Right lobe of liver (tissue), 6 donors: ENCODE data around the gene KCNJ11. TPM values are rescaled to one million over a fixed set of nuclear protein-coding genes. Genes with fewer than 3 reads are reported as not detected.

Source experiments
- ATAC-seq, 4 donors: fragments of 200-7000 bp; cut with Tn5 transposase; one replicate each; pipeline ENCODE4 v1.9.1; 2020; ENCODE audit warnings: mild to moderate bottlenecking in 4 of 4, moderate library complexity in 4 of 4
- DNase-seq, 3 donors: peaks; one replicate each; pipeline ENCODE4 v3.0.0-alpha.2; 2020
- H3K27ac ChIP-seq, 3 donors: fragments of 200-600 bp; one replicate each; pipeline ENCODE4 v1.8.0; 2022
- H3K27me3 ChIP-seq, 2 donors: fragments of 200-600 bp; one replicate each; pipeline ENCODE4 v1.8.0; 2022
- H3K36me3 ChIP-seq, 4 donors: fragments of 200-600 bp; sonication (generic) in 1 of 4; one replicate each; pipeline versions ENCODE4 v1.5.1 to v1.8.0; 2017 to 2022; ENCODE audit warnings: control low read depth in 1 of 4
- H3K4me1 ChIP-seq, 4 donors: fragments of 200-600 bp; sonication (generic) in 1 of 4; one replicate each; pipeline versions ENCODE4 v1.5.1 to v1.8.0; 2017 to 2022; ENCODE audit warnings: control low read depth in 1 of 4
- H3K4me3 ChIP-seq, 3 donors: fragments of 200-600 bp; one replicate each; pipeline ENCODE4 v1.8.0; 2022
- H3K9me3 ChIP-seq, 4 donors: fragments of 200-600 bp; sonication (generic) in 1 of 4; one replicate each; pipeline versions ENCODE4 v1.5.1 to v1.8.0; 2017 to 2022; ENCODE audit warnings: control low read depth in 1 of 4
- POLR2A ChIP-seq: fragments of 450-650 bp; IDR thresholded peaks from one replicate; pipeline ENCODE4 v1.6.1; 2017; ENCODE audit warnings: antibody characterized with exemption, mild to moderate bottlenecking
- WGBS: methylation state at CpG from one replicate; pipeline ENCODE4 v1.1.6; 2018; ENCODE audit warnings: low coverage, low lambda C conversion rate; ENCODE audit not compliant: insufficient coverage; ENCODE audit errors: missing lambda C conversion rate; 5-methylcytosine and 5-hydroxymethylcytosine counted together
- intact Hi-C, 2 donors: fragments of 100-400 bp; cut with DNase I; formaldehyde crosslinking; loops; one replicate each; pipeline versions ENCODE4 v1.11.2 to v1.14.1; 2022
- total RNA-seq, 6 experiments: library from RNA; depleted of rRNA in 2 of 6; stranded (reverse); fragments of >200 nt in 2 of 6; fragmentation: NEBNext Ultra II Directional in 3 of 6; extraction: Animal tissue kit (Norgen Biotek cat#: 25700) in 3 of 6; gene quantifications; one replicate each; pipeline versions ENCODE4 v1.1.0 to v1.2.4, GENCODE V29; 2016 to 2023
- TF ChIP-seq, protein P1 (sequence below), 4 donors: fragments of 200-600 bp in 3 of 4; fragments of 450-650 bp in 1 of 4; IDR thresholded peaks; one replicate each; pipeline versions ENCODE4 v1.5.1 to v1.8.0; 2016 to 2022; ENCODE audit warnings: antibody characterized with exemption in 4 of 4, mild to moderate bottlenecking in 2 of 4
- donor health status: DM: no; HTN: yes; CAD: no.
- donor health status: DM: no; HTN: no; CAD: no.
- donor health status: DM: no; HTN: no; CAD: no.
- donor health status: DM: no; HTN: yes; CAD: no.
- donor health status: DM: no; HTN: yes; CAD: no.

The KCNJ11 gene
- total RNA-seq, 6 experiments from 2014 or later, result 0.93 to 3.7 (median 2.0) TPM

GRCh38 chr11:17352950-17353820, 35.3 kb downstream of the KCNJ11 start:
- peak overlapping the region; percentile 41 to 69 (median 46) for H3K27ac ChIP-seq
- H3K4me1 ChIP-seq, result peaks cover 0 to 31% (median 3%) of the 10 kb centered on the region in 4 donors
- H3K4me3 ChIP-seq, result peak overlapping the region; percentile 43 to 65 (median 53)
- H3K36me3 ChIP-seq, result no peaks in the 10 kb centered on the region
- ATAC-seq (peak; percentile 69 to 80 (median 76)), DNase-seq (peak; percentile 69 to 81 (median 76))
- no peaks in the 10 kb centered on the region for H3K27me3 ChIP-seq
- H3K9me3 ChIP-seq, result no peaks in the 10 kb centered on the region
- intact Hi-C loops, result no loop called here
- peak; percentile 34 for TF ChIP-seq POLR2A
- TF ChIP-seq, protein P1, sequence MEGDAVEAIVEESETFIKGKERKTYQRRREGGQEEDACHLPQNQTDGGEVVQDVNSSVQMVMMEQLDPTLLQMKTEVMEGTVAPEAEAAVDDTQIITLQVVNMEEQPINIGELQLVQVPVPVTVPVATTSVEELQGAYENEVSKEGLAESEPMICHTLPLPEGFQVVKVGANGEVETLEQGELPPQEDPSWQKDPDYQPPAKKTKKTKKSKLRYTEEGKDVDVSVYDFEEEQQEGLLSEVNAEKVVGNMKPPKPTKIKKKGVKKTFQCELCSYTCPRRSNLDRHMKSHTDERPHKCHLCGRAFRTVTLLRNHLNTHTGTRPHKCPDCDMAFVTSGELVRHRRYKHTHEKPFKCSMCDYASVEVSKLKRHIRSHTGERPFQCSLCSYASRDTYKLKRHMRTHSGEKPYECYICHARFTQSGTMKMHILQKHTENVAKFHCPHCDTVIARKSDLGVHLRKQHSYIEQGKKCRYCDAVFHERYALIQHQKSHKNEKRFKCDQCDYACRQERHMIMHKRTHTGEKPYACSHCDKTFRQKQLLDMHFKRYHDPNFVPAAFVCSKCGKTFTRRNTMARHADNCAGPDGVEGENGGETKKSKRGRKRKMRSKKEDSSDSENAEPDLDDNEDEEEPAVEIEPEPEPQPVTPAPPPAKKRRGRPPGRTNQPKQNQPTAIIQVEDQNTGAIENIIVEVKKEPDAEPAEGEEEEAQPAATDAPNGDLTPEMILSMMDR (IDR thresholded peaks at IDR 0.05), result peak in 1 of 4 donors; percentile 6
- WGBS, result under 1% methylated on average over 39 of the region's 69 CpGs

GRCh38 chr11:17351510-17352176, 36.8 kb downstream of the KCNJ11 start, which contains the start of gene NCR3LG1:
Gene NCR3LG1, plus strand, starts transcription at chr11:17351800. Its CDS starts 170 bp downstream, at chr11:17351970.
- peak within 1 kb of the TSS; percentile 40 to 65 (median 43) for H3K4me3 ChIP-seq
- ATAC-seq, result peak; percentile 69 to 80 (median 76)
- intact Hi-C loops, result no loop called here
- no peaks in the 10 kb centered on the region for H3K36me3 ChIP-seq
- 4% methylated on average over 11 of the region's 61 CpGs for WGBS
- no peaks in the 10 kb centered on the region for H3K9me3 ChIP-seq
- DNase-seq, result peak; percentile 72 to 81 (median 73)
- no peaks in the 10 kb centered on the region for H3K27me3 ChIP-seq
- no peak for TF ChIP-seq POLR2A
- TF ChIP-seq, protein P1 (IDR thresholded peaks at IDR 0.05), result no peak
- H3K4me1 ChIP-seq, result peaks cover 0 to 31% (median 3%) of the 10 kb centered on the region in 4 donors
- H3K27ac ChIP-seq, result no peak within 1 kb of the TSS

- TF ChIP-seq, protein P1 (IDR thresholded peaks at IDR 0.05), result peak in 1 of 4 donors; percentile 5
- no peak for TF ChIP-seq POLR2A
- intact Hi-C loops, result no loop called here
- no peak overlapping the region for H3K27ac ChIP-seq
- no peaks in the 10 kb centered on the region for H3K27me3 ChIP-seq
- no peaks in the 10 kb centered on the region for H3K36me3 ChIP-seq
- ATAC-seq, result no peak
- peaks cover 0 to 31% (median 3%) of the 10 kb centered on the region in 4 donors for H3K4me1 ChIP-seq
- 16% methylated on average over 12 of the region's 12 CpGs for WGBS
- H3K4me3 ChIP-seq, result peak overlapping the region; percentile 40 to 65 (median 43)
- no peaks in the 10 kb centered on the region for H3K9me3 ChIP-seq
- DNase-seq, result no peak
Observed at GRCh38 chr11:17351172-17351509, 37.3 kb downstream of the KCNJ11 start.

DNA sequence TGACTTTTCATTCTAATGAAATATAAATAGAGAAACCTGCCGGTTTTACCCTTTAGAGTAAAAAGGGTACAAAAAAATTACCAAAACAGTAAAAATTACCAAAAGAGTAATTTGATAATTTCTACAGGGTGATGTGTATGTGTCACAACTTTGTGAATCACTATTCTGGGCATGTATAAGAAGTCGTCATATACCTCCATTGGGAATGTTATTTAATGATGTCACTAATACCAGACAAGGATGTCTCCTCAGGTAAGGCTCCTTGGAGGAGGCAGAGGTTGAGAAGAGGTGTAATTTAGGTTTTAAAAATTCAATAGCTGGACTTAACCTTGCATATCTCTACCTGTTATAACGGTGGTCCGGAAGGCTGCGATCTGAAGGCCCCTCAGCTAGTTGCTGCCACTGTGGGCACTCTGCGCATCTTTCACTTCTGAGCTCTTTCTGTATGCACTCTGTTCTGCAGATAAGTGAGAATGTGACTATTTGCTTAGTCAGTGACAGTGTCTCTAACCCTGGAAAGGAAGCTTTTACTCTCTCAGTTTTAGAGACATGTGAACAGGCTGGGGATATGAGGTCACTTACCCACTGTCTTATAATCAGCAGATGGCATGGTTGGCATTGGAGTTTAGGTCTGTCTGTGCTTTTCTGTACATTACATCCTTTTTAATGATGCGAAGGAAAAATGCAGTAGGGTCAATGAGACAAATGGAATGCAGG, 37.8 kb downstream of the KCNJ11 start:
- H3K4me1 ChIP-seq, result peaks cover 0 to 31% (median 3%) of the 10 kb centered on the region in 4 donors
- ATAC-seq, result no peak

More for the DNA sequence above, 37.8 kb downstream of the KCNJ11 start:
- DNase-seq, result no peak
- 96% methylated on average over 7 of the region's 7 CpGs for WGBS
- Histone ChIP-seq H3K9me3 (no peaks in the 10 kb centered on the region), H3K27ac (no peak overlapping the region), H3K27me3 (no peaks in the 10 kb centered on the region), H3K4me3 (no peak overlapping the region), H3K36me3 (no peaks in the 10 kb centered on the region)
- TF ChIP-seq, protein P1 (IDR thresholded peaks at IDR 0.05), result no peak
- no peak for TF ChIP-seq POLR2A
- intact Hi-C loops, result no loop called here
